Measurements from ENCODE around the gene MAP1LC3A.

Gene MAP1LC3A

DNA sequence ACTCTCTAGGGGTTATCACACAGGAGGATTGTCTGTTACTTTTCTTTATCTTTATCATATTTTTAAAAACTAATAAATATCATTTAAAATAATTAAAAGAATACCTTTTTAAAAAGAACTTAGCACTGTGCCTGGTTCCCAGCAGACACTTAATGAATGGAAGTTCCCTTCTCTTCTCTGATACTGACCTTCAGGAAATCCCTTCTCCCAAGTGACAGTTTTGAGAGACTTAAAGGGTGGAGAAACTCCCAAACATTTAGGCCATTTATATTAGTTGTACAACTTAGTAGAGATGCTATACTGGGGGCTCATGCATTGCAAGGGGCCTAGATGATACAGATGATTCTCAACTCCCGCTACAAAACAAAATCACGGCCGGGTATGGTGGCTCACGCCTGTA, 18.5 kb downstream of the MAP1LC3A start:
- DNase-seq (ENCODE audit: low read depth) = no peak

DNA sequence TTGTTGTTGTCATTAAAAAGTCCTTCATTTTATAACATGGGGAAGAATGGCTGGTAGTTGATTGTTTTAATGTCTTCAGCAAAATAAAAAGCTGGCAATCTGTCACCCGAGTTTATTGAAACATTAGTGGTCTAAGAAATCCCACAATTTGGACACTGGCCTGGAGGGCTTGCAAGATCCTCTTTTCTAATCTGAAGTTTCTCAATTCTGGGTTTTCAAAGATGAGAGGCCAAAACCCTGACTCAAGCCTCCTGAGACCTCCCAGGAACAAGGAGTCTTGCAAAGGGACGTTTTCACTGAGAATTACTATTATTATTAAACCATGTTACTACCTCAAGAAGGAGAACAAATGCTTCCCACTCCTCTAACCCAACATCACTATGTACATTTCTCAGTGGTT, 19.5 kb downstream of the MAP1LC3A start:
- no peak for DNase-seq (ENCODE audit: low read depth)

DNA sequence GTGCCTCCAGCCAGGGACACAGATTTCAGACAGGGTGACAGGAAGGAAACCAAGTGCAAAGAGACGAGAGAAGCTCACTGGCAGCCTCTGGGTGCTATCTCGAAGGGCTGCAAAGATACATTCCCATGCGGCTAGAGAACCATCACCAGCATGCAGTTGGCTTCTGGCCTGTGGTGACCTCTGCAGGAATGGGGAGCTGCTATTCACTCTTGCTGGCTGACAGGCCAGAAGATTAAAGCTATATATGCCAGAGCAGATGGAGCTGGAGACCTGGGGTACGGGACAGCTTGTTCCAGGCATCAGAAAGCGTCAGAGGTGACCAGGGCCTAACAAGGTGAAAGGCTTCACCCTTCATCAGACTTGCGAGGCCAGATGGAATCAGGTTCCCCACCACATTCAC, 20.0 kb downstream of the MAP1LC3A start:
- DNase-seq (ENCODE audit: low read depth) = no peak

DNA sequence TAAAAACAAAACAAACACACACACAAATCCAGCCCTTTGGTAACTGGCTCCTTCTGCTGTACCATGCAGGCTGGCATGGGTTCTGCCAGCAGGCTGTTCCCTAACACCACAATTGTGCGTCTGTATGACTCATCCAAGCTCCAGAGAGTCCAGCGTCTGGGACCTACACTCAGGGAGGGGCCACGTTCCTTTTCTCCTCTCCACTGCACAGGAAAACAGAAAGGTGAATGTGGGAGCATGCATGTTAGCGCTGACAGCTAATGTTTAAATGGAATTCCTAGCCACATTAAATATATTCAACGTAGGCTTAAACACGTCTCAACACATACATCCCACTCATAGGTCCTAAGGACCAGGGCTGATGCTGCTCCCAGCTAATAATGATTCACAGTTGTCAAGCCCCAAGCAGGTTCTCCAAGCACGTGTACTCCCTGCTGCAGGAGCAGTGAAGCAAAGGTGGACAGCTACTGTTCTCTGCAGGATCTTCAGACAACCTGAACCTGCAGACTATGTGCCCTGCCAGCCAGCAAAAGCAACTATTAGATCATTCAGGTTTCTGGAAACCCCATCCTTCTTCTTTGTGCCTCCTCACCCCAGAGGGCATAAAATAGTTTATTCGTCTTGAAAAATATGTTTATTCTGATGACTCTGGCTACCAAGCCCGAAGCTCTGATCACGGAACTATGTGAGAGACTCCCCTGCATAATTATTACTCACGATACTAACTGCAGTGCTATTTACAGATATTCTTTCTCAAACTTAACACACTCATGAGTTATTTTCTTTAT, 20.9 kb downstream of the MAP1LC3A start:
- DNase-seq (ENCODE audit: low read depth) = peak; percentile 34

DNA sequence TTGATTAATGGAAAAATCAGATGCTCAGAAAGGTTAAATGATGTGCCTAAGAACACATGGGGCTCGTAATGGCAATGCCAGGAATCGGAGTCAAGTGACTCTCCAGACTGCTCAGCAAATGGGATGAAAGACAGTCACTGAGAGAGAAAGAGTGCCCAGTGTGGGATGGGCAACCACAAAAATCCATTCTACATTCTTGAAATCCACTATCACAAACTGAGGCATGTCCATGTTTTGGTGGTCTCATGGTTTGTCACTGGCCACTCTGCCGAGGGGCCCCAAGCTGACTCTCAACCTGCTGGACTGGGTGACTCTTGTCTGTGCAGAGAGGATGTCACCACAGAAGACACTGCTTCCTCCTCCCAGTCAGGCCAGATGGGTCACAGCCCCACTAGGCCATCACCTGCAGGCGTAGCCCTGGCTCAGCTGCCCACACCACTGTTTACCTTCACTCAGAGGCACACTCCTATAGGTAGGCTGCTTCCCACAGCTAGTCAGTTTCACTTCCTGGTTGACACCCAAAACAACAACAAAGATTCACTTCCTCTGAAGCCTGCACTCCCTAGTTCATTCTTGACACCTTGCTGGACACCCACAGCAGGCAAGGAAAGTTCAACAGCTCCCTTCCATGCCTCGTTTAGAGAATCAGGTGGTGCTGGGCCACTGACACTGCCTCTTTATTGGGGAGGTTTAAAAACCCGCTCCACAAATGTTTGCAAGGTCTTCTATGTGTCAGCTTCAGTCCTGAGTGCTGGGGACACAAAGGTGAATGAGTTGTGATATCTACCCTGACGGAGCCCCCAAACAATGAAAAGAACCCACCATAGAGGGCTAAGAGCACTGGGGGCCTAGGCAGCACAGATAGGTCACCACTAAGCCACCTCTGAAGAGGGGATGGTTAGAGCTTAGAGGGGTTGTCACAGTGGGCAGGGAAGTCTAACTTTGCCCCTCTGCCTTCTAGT, 21.7 kb downstream of the MAP1LC3A start:
- DNase-seq (ENCODE audit: low read depth) = no peak

DNA sequence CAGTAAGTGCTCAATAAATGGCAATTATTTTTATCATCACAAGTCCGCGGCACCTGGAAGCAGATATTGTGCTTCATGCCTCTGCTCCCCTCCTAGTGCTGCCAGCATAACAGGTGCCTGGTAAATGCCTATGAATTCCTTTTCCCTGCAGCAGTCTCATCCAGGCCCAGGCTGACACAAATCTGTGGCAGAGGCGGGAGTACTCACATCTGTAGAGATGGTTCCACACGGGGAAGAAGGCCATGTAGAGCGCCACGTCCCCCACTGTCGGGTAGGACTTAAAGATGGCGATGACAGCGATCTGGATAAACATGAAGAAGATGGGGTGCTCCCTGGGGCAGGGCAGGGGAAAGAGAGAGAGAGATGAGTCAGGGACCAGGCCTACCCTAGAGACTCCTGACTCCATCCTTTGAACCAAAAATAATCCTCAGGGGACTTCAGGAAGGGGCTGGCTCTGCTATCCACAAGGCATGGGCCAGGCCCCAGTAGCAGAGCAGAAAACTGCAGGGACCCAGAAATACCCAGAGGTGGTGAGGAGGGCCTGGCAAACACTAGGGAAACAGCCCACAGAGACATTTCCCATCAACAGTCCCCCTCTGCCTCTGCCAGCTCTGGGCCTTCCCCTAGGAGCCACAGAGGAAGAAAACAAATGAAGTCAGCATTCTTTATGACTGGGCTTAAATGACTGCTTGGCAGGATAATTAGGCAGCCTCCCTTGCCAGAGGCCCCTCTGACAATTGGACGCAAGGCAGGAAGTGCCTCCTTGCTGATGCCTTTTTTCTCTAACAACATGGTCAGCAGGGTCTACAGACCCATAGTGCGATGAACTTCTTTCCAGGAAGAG, 23.0 kb downstream of the MAP1LC3A start:
- DNase-seq (ENCODE audit: low read depth) = peak; percentile 50

DNA sequence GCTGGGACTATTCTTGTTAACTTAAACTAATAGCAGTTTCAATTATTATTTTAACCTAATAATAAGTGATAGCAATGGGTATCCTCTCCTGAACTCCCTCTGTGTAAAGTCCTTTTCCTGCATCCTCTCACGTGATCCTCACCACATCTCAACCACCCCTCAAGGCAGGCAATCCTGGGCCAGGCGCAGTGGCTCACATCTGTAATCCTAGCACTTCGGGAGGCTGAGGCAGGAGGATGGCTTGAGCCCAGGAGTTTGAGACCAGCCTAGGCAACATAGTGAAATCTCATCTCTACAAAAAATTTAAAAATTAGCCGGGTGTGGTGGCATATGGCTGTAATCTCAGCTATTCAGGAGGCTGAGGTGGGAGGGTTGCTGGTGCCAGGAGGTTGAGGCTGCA, 23.7 kb downstream of the MAP1LC3A start:
- DNase-seq (ENCODE audit: low read depth) = no peak

DNA sequence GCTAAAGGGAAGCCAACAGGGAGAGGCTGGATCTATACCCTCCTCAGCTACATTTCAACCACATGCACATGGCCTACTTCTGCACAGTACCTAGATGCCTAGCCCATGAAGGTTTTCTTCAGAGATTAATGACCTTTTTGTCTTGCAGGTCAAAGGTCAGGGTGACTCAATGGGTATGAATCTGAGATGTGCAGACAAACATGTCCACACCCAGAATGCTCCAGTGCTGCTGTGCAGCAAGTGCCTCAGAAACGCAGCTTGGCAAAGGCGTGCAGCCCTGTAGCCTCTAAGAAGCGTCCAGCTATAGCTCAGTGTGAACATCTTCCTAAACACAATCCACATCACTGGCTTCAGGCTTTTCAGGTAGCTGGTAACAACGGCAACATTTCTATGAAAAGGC, 24.4 kb downstream of the MAP1LC3A start:
- no peak for DNase-seq (ENCODE audit: low read depth)

DNA sequence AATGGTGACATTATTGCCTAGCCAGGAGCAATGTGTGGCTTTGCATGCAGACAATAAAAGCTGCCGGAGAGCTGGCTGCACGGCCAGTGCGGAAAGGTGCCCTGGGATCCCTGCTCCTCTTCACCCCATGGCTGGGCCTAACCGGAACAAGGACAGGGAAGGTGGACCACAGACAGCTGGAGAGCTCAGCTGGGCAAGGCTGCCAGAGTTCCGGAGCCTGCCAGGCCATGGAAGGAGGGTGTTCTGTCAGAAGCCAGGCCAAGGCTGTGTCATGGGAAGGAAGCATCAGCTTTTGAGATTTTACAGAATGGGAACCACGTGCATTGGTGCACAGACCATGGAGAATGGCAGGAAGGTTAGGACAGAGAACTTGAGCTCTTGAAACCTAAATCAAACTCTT, 25.0 kb downstream of the MAP1LC3A start:
- DNase-seq (ENCODE audit: low read depth) = no peak

DNA sequence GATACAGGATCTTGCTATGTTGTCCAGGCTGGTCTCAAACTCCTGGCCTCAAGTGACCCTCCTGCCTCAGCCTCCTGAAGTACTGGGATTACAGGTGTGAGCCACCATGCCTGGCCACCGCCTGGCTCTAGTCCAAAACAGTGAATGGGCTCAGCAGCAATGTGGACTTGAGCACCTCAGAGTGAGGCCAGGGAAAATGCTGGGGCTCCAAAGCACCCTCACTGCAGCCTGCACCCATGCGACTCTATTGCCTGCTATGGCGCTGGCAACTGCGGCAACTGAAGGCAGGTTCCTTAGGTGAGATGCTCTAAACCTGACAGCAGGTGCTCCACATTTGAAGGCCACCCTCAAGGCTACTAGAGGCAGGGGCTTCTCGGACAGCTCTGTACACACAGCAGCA, 26.5 kb downstream of the MAP1LC3A start:
- no peak for DNase-seq (ENCODE audit: low read depth)

DNA sequence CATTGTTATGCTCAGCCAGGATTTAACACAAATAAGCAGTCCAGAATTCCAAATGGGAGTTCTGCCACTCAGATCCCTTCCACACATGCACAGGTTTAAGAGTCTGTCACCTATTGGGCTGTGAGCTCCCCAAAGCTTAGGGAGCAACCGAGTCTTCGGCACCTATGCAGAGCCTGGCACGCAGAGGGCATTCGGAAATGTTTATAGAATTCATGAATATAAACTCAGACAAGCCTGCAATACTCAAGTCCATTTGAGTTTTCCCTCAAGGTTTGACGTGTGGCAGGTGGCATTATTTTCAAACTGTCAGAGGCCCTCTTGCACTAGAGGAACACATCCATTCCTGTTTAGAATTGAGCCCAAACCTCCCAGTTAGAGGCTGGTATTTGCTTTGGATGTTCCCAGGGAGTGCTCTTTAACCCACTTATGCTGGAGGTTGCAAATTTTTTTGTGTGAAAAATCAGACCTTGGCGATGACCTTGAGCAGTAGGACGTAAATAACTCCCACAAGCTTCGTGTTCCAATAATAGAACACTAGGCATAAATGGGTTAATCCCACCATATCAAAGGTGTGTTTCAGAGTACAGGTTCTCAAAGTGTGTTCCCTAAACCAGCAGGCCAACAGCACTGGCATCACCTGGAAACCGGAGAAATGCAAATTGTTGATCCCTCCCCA, 28.1 kb downstream of the MAP1LC3A start:
- DNase-seq (ENCODE audit: low read depth) = no peak

DNA sequence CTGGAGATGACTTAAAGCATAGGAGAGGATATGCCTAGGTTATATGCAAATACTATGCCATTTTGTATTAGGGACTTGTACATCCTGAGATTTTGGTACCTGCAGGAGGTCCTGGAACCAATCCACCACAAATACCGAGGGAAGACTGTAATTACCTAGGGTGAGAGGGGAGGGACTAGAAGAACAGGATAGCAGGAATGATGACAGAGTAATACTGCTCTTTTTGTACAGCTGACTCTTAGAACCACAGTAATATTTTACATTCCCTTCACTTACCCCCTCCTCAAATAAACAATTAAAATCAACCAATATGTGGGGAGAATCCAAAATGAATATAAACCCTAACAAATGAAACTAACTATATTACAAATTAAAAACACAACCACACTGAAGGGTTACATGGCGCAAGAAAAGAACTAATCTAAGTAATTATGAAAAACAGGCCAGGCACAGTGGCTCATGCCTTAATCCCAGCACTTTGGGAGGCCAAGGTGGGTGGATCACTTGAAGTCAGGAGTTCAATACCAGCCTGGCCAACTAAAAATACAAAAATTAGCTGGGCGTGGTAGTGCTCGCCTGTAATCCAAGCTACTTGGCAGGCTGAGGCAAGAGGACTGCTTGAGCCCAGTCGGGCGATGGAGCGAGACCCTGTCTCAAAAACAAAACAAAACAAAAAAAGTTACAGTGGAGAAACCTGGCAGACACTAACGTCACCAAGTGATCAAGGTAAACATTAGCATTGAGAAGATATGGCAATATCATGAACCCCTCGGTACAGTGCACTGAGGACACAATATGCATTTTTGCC, 37.1 kb downstream of the MAP1LC3A start:
- DNase-seq (ENCODE audit: low read depth) = no peak

DNA sequence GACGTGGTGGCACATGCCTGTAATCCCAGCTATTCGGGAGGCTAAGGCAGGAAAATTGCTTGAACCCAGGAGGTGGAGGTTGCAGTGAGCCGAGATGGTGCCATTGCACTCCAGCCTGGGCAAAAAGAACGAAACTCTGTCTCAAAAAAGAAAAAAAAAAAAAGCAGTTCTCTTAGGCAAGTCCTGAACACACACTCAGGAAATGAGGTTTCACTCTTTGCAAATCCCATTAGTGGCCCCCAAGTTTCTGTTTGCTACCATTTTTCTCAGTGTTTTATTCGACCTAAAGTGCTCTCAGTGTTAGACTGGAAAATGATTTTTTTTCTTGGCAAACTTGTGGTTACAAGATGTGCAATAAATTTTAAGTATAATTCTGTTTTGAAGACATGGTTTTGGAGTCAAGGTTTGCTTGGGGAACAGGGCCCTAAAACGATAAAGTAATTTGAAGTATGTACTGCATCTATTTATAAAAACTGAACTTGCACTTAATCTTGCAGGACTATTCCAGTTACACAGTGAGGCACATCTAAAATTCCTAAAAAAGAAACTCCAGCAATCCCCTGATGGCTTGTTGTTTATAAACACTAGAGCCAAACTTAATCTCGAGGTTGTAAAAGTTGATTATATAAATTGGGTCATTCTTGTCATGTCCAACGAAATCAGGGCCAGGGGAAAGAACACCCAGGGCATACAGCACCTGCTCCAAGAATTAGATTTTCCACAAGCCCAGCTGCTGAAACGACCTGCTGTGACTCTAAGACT, 42.6 kb downstream of the MAP1LC3A start:
- no peak for DNase-seq (ENCODE audit: low read depth)

DNA sequence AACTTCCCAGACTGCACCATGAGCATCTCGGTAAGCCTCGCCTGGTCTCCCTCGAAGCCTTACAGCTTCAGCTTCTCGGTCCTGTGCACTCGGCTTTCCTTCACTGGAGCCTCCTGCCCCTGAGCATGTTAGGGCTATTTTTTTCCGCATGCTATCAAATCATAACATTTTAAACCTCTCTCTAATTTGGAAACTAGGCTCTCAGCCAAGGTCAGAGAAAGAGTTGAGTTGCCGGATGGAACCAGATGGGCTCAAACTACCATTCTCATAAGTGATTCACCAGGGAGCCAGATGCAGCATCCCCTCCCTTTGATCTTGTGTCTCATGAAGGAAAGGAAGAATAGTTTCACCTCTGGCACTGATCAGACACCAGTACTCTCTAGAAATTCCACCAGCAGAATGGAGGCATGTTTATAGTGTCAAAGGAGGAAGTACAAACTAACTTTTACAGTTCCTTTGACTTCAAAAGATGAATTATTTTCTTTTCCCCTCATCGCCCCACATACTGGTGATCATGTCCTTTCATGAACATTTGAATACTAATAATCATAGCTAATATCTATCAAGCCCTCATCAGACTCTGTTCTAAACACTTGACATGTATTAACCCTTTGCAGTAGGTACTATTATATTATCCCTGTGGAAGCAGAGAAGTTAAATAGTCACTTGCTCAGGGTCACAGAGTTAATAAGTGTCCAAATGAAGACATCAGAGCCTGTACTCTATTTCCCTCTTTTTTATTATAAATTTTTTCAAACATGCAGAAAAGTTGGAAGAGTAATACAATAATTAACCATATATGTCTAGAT, 46.7 kb downstream of the MAP1LC3A start:
- peak; percentile 26 for DNase-seq (ENCODE audit: low read depth)

DNA sequence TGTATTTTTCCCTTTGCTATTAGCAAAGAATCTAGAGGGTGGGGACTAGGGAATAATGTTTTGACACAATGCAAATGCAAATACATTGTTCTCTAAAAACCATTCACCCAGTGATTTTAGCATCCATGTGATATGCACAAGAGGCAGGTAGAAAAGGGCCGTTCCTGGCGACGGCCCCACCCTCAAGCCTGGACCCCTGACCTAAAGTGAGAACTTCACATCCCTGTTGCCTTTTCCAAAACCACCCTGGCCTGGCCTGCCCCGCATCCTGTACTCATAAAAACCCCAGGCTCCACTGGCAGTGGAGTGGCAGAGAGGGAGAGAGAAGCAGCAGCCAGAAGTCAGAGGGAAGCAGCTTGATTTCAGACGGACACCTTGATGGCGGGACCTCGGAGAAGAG, 48.5 kb downstream of the MAP1LC3A start:
- no peak for DNase-seq (ENCODE audit: low read depth)

All from GM04503 (cell line).